NCI-H1417 treated with DMSO at 0.1 percent for 48 hours (cell line): ENCODE data around the gene TMEM163.
"Not testable (repeated sequence)": the region's sequence is repeated elsewhere in the genome, so short reads cannot be mapped to it uniquely, and the experiment has no call there.

Experiments used
- DNase-seq: peaks from one replicate; lab custom pipeline; 2025; lab: John Stamatoyannopoulos, UW

TMEM163 gene

GRCh38 chr2:134619250-134619649 is 99.5 kb downstream of the TMEM163 start:
- DNase-seq, result no peak

GRCh38 chr2:134615480-134615879 is 103.3 kb downstream of the TMEM163 start:
- DNase-seq, result not testable (repeated sequence)

GRCh38 chr2:134611316-134611715 is 107.5 kb downstream of the TMEM163 start:
- DNase-seq, result no peak

- DNase-seq, result no peak
Measured at GRCh38 chr2:134610871-134611270, 107.9 kb downstream of the TMEM163 start.

- DNase-seq, result no peak
Measured at GRCh38 chr2:134609924-134610513, 108.8 kb downstream of the TMEM163 start.

GRCh38 chr2:134603966-134604365 is 114.8 kb downstream of the TMEM163 start:
- DNase-seq, result no peak

GRCh38 chr2:134602666-134603065 is 116.1 kb downstream of the TMEM163 start:
- no peak for DNase-seq

- no peak for DNase-seq
Measured at GRCh38 chr2:134601264-134601663, 117.5 kb downstream of the TMEM163 start.

- no peak for DNase-seq
Measured at GRCh38 chr2:134600208-134600607, 118.6 kb downstream of the TMEM163 start.

- DNase-seq, result no peak
Measured at GRCh38 chr2:134599236-134599635, 119.6 kb downstream of the TMEM163 start.

GRCh38 chr2:134594399-134594798 is 124.4 kb downstream of the TMEM163 start:
- DNase-seq, result no peak

- DNase-seq, result no peak
Measured at GRCh38 chr2:134593519-134593918, 125.3 kb downstream of the TMEM163 start.

- no peak for DNase-seq
Measured at GRCh38 chr2:134592377-134592776, 126.4 kb downstream of the TMEM163 start.

GRCh38 chr2:134591526-134591925 is 127.3 kb downstream of the TMEM163 start:
- DNase-seq, result no peak

- DNase-seq, result no peak
Measured at GRCh38 chr2:134590679-134591078, 128.1 kb downstream of the TMEM163 start.

- DNase-seq, result not testable (repeated sequence)
Measured at GRCh38 chr2:134589171-134590083, 129.4 kb downstream of the TMEM163 start.

GRCh38 chr2:134588556-134588955 is 130.2 kb downstream of the TMEM163 start:
- DNase-seq, result no peak

GRCh38 chr2:134586326-134586965 is 132.4 kb downstream of the TMEM163 start:
- no peak for DNase-seq

GRCh38 chr2:134583997-134584520 is 134.7 kb downstream of the TMEM163 start:
- DNase-seq, result no peak

- DNase-seq, result no peak
Measured at GRCh38 chr2:134583462-134583861, 135.3 kb downstream of the TMEM163 start.

- no peak for DNase-seq
Measured at GRCh38 chr2:134582547-134582899, 136.3 kb downstream of the TMEM163 start.

- no peak for DNase-seq
Measured at GRCh38 chr2:134581877-134582546, 136.8 kb downstream of the TMEM163 start.
